NCI-H526 (cell line): ENCODE results near the gene LRP8.

ENCODE experiments used
- DNase-seq, 2 experiments: peaks; one replicate each; lab custom pipeline; 2025; lab: John Stamatoyannopoulos, UW

LRP8 gene

DNA sequence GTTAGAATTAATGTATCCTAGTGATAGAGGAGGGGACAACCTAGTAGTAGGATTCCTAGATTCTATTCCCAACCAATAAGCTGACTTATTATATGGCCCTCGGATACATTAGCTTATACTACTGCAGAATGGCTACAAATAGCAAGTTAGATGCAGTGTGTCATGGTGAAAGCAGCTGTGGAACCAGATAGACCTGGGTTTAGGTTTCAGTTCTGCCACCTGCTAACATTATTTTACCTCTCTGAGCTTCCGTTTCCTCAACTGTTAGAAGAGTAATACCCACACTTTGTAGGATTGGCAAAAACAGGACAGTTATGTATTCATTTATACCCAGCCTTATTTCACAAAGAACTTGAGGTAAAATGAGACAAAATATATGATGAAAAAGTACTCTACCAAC, 67.9 kb downstream of the LRP8 start:
- no peak for DNase-seq

DNA sequence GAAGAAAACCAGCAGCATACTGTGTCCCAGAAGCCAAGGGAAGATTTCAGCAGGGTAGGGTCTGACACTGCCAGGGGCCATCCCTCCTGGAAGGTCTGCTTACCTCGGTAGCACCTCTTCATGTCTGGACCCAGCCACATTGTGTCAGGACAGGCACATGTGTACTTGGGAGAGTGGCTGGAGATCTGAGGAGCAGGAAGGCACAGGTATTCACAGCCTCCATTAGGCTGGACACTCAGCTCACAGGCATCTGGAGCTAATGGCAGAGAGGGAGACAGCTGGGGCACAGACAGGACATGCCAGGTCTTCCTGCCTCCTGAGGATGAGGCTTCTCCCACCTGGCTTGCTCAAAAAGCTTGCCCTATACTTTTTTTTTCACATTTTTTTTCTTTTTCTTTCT, 69.7 kb downstream of the LRP8 start:
- no peak for DNase-seq

DNA sequence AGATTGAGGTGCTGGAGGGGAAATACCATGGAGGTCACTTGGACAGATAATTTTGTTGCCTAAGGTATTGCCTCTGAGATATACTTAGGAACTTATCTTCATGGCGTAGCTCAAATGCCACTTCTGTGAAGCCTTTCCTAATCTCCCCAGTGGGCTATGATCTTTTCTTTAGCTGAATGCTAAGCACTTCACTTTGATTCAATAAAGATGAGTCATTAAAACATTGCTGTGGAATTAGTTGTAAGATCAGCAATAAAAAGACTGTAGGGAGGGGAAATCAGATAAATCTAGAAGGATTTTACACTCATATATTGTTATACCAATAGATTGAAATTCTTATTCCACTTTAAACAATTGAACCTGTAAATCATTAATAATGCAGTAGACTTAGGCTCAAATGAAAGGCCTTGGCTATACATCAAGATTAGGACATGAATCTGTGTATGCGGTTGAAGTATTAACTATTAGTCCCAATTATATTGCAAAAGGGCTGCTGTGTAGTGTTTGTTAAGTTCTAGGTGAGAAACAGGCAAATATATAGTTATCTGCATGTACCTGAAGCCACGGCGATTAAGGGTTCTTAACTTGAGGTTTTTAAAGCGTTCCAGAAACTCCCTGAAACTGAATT, 70.3 kb downstream of the LRP8 start:
- DNase-seq: no peak

DNA sequence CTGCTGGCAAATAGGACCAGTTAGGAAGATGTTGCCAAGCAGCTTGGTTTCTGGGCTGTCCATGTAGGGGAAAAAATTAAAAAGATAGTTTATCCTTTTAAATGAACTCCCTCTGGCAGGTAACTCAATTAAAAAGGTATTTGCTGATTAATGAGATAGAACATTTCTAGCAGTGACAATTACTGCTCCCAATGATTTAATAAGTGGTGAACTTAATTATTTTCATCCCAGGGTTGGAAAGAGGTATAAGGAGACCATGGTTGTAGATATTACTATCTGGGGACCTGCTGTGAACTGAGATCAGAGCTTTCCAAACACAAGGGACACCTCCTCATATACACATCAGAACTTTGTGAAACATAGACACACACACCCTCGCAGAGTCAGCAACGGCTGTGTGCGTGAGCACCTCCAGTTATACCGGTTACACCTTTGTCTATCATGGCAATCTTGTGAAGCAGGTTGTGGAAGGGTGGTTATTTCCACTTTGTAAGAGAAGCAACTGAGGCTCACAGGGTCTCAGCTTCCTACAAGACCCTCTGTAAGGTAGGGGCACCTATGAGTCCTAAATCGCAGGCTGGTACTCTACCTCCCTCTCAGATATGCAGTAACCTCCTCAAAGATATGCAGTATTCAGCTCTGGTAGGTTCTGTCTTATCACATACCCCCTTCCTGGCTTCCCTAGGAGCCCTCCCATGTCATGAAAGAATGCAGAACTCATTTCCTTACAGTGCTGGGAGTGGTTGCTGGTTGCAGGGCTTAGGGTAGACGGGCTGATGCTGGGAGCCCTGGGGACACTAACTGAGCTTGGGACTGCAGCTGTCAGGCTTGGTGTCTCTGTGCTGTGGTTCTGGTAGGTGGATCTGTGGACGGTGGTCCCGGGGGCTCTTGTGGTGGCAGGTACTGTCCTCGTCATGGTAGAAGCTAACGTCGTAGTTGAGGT, 71.1 kb downstream of the LRP8 start:
- DNase-seq: no peak

DNA sequence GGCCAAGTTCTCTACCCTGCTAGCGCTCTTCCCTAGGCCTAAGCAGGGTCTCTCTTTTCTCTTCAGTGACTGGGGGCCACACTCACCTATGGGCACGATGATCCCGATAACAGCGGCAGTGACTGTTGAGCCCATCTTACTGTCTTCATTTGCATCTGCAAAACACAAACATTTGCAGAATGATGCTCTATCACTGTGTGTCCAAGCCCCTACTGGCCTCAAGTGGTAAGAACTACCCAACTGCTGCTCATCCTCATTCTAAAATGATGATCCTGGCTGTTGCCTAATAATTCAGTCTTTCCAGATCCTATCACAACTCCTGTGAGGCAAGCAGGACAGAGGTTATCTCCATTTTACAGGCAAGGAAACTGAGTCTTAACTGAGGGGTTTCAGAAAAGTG, 72.8 kb downstream of the LRP8 start:
- DNase-seq: no peak

DNA sequence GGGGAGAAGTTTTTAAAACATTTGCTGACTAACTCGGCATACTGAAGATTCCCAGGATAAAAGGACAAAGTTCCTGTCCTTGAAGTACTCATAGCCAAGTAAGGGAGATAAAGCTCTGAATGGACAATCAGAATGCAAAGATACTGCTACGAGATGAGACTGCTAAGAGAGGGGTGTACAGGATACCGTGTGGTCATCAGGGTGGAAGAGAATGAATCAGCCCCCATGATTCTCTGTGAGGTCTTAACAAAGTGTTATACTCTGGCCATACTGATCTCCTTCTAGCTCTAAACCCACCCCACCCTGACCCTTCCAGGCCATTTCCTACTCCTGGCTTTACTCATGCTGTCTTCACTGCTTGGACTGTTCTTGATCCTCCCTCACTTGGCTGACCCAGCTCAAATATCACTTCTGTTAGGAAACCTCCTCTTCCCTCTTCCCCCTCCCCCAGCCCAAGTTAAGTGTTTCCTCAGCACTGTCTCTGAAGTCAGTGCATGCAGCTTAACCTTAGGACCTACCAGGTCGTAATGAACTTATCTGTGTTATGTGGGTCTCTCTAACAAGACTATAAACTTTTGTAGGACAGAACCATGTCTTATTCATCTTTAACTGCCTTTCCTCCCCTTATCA, 73.7 kb downstream of the LRP8 start:
- no peak for DNase-seq

DNA sequence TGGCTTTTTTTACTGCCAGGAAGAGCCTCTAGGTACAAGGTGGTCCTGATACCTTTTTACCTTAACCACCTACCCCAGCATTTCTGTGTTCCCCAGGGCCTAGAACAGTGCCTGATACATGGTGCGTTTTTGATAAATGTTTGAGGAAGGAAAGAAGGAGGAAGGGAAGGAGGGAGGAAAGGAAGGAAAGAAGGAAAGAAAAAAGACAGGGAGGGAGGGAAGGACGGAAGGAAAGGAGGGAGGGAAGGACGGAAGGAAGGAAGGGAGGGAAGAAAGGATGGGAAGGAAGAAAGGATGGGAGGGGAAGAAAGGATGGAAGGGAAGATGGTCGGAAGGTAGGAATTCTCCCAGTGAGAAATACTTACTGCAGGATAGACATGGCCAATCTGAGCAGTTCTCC, 77.5 kb downstream of the LRP8 start:
- DNase-seq: no peak

DNA sequence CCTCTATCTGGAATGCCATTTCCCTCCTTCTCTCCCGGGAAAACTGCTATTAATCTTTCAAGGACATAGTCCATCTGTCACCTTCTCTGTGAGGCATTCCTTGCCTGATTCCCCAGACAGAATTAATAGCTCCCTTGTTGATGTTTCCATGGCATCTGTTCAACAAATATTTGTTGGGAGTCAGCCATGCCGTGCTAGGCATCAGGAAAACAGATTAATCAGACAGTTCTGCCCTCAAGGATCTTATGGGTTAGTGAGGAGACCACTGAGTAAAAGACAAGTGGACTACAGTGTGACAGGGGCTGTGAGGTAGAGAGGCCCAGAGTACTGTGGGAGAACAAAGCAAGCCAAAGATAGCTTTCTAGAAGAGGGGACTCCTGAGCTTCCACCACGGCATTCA, 78.2 kb downstream of the LRP8 start:
- no peak for DNase-seq

DNA sequence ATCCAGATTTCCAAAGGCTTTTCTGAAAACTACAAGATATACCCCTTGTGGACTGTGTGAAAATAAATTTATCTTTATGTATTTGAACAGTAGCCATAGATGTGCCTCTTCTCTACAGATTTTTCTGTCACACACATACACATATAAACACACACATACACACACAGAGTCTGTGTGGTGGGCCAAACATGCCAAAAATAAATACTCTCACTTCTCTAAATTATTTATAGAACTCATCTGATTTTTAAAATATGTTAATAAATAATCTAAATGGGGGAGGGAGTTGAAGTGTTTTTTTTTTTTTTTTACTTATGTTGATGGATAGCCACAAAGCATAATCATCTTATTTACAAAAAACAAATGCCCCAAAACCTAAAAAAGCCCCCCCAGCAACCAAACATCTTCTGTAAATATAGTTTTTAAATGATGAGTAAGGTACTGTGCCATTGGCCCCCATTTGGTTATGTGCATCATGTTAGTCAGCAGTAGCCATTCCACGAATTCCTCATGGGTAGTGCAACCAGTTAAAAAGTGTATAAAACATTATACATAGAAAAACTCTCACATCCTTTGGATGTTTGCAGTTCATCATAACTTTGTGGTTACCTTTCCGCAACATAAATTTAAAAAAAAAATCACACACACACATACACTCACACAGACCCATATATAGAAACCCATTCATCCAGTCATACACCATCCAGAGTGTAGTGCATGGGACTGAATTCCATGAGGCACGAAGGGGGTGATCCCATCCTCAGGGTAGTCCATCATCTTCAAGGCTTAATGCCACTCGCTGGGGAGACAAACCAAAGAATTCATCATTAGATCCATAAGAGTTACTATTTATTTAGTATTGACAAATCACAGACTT, 81.4 kb downstream of the LRP8 start:
- no peak for DNase-seq

DNA sequence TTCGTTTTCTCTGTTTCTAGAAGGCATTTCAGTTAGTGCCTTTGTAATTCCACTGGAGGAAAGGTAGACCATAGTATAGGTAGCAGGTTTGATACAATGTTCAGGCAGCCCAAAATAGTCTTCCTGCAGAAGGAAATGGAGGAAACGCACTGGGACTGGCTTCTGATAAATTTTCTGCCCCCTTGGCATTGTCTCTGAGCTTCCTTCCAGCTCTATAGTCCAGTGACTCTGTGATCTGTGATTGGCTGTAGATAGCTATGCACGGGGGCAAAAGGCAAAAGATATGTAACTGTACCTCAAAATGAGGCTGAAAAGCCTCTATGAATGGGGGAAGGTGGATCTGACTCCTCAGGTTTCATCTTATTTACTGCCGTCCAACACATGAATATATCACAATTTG, 83.7 kb downstream of the LRP8 start:
- no peak for DNase-seq

DNA sequence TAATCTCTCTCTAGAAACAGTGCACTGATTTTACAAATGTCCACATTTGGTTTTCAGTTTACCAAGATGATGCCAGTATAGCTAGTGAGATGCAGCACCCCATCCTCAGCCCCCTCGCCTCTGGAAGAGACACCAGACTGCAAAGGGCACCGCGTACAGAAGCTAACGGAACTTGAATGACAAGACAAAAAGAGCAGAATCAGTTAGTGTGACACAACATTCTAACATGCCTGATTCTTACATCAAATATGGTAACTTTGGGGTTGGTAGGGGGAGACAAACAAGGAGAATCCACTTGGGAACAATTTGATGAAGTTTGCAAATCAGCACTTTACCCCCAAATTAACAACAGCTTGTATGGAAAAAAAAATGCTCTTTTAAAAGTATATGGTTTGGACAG, 85.5 kb downstream of the LRP8 start:
- no peak for DNase-seq

DNA sequence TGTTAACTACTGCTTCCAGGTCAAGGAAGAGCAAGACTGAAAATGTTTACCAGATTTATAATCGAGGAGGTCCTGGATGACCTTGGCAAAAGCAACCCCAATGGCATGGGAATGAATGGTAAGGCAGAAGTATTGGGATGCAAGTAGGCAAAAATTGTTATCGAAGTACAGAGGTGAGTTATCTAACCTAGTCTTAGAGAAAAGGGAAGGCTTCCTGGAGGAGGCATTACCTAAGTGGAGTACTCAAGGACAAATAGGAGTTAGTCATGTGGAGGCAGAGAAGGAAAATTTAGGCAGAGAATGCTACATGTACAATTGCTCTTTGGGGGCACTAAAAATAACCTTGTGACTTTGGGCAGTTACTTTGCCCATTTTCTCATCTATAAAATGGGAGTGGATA, 86.0 kb downstream of the LRP8 start:
- DNase-seq: no peak

DNA sequence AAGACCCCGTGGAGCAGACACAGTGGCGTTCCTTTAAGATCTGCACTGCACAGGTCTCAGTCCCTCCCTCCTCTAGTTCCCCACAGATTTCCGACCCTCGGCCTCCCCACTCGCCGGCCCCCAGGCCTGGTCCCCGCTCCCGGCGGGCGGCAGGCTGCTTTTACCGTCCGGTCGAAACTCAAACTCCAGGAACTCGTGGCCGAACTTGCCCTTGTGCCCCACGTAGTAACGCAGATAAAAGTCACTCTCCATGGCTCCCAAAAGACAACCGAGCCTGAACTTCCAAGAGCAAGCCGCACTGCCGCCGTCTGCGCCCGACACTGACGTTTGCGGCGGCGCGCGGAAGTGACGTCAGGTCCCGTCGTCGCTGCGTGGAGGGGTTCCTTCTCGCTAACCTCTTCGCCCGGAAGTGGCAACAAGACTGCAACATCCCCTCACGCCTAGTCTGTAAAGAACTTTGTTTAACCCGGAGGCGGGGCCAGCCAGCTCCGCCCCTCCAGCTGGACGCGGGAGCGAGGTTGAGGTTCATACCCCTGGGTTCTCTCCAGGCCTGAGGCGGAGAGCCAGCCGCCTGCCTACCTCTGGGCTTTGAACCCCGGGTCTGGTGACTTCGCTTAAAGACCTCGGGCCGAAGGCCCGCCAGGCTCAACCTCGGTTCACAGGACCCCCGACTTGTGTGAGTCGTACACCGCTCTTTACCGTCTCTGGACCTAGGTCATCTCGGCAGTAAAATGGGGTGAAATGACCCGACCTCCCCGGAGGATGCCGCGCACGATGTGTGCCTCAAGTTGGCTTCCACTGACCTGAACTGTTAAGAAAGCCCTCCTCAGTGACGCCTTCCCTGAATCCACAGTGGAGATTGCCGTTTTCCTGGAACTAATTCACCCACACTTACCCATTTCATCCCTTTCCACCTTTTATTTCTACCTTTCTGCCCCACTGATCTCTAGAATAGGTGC, 89.4 kb downstream of the LRP8 start, which contains the start of gene MAGOH:
Gene MAGOH, minus strand, starts transcription at position 322 of the 959 bp plus-strand sequence. Its CDS starts 70 bp downstream, at position 252.
- DNase-seq: peak; percentile 83 to 95

DNA sequence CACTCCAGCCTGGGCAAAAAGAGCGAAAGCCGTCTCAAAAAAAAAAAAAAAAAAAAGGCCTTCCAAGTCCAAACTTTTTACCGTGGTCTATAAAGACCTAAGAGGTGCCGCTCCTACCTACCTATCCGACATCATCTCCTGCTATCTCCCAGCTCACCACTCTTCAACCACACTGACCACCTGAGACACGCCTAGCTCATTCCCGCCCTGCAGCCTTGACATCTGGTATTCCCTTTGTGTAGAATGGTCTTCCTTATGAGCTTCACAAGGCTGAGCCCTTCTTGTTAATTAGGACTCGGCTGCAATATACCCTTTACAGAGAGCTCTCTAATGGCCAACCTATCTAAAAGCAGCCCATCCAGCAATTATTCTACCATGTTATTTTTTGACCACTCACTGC, 90.2 kb downstream of the LRP8 start:
- DNase-seq: no peak

DNA sequence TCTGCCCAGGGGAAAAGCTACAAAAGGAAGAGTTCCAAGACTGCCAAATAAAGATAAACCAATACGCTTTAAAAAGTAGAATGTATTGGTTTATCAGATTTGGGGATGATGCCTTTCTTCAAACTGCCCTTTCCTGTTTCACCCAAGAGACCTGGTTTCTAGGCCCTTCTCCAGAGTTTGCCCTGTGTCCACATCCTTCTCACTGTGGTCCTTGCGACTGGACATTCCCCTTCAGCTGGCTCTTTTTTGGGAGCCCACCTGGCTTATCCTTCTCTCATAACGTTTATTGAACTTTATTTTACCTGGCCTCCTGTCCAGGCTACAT, 106.9 kb downstream of the LRP8 start:
- DNase-seq: no peak

DNA sequence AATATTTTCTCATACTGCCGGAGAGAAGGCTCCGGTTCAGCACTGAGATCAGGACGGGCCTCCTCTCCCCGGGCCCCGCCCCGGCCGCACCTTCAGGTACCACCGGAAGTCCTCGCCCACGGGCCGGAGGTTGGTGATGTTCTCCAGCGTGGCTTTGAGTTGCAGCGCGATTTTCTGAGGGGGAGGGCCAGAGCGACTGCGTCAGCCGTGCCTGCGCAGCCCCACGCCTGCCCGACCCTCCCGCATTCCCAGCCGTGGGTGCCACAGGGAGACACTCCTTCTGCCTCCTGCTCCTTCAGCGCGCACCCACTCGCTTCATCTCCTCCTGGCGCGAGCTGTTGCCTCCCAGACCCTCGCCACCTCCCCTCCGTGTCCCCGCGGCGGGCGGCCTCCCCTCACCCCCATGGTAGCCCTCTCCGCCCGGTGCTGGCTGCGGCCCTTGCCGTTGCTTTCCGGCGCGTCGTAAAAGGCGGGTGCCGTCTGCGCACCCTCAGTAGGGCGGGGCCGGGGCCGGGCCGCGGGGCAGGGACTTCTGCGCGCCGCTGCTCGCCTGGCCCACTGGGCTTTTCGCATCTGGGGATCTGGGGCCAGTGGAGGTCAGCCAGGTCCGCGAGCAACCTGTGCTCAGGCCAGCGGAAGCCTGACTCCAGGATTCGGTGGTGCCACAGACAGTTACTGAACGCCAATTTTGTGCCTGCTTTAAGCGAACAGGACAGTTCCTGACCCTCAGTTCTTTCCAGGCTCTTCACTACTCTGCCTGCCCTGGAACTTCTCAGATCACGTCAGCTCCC, 107.5 kb downstream of the LRP8 start, which contains the start of gene CZIB:
Gene CZIB, minus strand, starts transcription at position 464 of the 791 bp plus-strand sequence. Its CDS starts 59 bp downstream, at position 405.
- peak; percentile 87 to 97 for DNase-seq

DNA sequence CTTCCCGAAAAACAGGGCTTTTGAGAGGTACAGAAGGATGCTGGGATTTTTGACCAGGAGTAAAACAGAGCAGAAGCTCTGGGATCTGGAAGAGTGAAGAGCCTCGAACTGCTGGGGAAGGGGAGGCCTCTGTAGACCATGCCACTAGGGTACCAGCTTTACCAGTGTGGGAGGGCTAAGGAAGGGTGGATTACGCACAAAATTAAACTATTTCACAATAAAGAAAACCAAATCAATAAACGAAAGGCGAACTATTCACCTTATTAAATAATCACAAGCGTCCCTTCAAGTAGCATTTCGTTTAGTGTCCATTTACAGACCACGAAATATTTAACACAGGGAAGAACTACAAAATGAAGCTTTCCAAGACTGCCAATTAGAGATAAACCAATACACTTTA, 108.2 kb downstream of the LRP8 start:
- DNase-seq: peak in 1 of 2 experiments; percentile 9

DNA sequence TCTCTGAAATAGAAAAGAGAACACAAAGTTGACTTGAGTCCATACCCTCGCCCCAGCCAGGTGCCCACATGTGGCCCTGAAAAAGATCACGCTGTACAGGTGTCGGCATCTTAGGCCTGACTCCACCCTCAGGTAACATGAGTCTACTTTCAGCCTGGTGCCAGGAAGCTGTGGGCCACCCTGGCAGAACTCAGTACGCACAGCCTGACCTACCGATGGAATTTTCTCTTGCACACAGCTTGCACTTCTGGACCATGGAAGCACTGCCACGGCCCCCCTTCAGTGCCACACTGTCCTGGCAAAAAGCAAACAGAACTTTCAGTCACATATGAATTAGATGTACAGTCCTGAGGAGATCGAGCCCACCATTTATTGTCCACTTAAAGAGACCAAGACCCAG, 109.7 kb downstream of the LRP8 start:
- no peak for DNase-seq

DNA sequence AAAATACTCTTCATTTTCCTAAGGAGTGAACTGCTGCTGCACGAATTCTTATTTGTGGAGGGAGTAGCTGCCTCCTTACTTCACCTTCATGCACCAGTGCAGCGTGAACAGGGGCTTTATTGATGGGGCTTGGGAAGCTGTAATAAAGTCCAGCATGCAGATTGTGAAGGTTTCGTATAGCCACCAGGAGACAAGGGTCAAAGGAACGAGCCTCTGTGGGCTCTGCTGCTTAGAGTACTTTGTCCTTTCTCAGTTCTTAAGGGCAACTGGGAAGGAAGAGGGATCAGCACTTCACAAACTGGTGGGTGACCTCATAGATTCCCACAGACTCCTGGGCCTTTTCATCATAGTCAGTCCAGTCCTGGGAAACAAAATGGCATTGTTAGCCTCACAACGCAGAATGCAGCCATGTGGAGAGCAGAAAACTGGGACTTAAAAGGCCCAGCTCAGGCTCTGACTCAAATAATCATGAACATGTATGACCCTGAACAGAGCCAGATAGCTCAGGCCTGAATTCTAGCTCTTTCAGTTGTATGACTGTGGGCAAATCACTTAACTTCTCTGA, 113.4 kb downstream of the LRP8 start:
- no peak for DNase-seq

DNA sequence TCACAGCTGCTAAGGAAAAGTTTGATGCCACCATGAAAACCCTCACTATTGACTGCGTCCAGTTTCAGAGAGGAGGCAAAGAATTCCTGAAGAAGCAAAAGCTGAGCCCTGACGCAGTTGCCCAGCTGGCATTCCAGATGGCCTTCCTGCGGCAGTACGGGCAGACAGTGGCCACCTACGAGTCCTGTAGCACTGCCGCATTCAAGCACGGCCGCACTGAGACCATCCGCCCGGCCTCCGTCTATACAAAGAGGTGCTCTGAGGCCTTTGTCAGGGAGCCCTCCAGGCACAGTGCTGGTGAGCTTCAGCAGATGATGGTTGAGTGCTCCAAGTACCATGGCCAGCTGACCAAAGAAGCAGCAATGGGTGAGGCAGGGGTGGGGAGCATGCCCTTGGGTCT, 116.9 kb downstream of the LRP8 start:
- no peak for DNase-seq
